GM12874 (cell line): ENCODE results near the gene RGS4.

Experiments used
- CTCF ChIP-seq: IDR thresholded peaks from 2 replicates; pipeline ENCODE4 v1.5.1; 2011; ENCODE audit warnings: low read depth, mild to moderate bottlenecking, control low read depth, low read length, moderate library complexity; ENCODE audit not compliant: insufficient read depth

Gene RGS4

GRCh38 chr1:163124812-163125211 is 55.7 kb downstream of the RGS4 start:
- TF ChIP-seq CTCF: no peak
